GM12875 (cell line): ENCODE data around the gene CCDC178.

Experiments
- H3K4me3 ChIP-seq: one replicate; pipeline ENCODE4 v1.5.1; 2011; ENCODE audit warnings: low read depth, low read length, control low read depth
- CTCF ChIP-seq: IDR thresholded peaks from 2 replicates; pipeline ENCODE4 v1.5.1; 2011; ENCODE audit warnings: low read depth, mild to moderate bottlenecking, control low read depth, inconsistent platforms, low read length, moderate library complexity, borderline replicate concordance; ENCODE audit not compliant: insufficient read depth

CCDC178 gene

GRCh38 chr18:32909798-32910561 lies 530.5 kb downstream of the CCDC178 start:
- H3K4me3 ChIP-seq = no peak overlapping the region
- TF ChIP-seq CTCF = no peak

DNA sequence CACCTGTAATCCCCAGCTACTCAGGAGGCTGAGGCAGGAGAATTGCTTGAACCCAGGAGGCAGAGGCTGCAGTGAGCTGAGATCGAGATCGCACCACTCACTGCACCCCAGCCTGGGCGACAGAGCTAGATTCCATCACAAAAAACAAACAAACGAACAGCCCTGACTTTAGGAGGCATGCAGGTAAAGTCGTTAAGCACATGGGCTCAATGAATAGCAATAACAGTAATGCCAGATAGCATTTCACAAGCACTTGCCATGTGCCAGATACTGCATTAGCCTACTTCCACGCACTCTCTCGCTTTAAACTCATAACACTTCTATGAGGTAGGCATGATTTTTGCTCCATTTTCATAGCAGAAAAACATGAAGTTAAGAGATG lies 532.1 kb downstream of the CCDC178 start:
- TF ChIP-seq CTCF = no peak
- no peak overlapping the region for H3K4me3 ChIP-seq

DNA sequence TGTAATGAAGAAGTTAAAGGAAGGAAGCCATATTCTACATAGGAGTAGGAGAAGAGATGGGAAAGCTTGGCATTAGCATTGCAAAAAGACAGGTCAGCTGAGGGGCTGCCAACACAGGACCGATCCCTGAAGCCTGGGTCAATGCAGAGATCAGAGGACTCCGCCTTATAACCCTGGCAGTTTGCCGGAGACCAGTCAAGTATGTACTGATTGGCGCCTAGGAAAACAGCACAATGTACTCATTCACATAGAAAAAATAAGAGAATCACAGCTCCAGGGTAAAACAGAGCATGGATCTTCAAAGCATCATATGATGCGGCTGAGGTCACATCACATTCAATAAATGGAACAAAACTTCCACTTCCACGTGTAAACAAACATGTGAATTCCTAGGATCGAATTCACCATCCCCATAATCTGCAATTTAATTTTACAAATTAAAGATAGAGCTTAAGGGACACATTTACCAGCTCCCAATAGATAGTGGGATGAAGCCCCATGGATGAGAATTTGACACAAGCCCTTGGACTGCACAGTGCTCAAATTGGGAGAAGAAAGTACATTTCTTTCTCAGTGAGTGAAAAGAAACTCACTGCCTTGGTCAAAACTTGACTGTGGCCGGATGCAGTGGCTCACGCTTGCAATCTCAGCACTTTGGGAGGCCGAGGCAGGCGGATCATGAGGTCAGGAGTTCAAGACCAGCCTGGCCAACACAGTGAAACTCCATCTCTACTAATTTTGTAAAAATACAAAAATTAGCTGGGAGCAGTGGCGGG lies 532.7 kb downstream of the CCDC178 start:
- H3K4me3 ChIP-seq = no peak overlapping the region
- no peak for TF ChIP-seq CTCF

GRCh38 chr18:32907311-32907585 lies 533.3 kb downstream of the CCDC178 start:
- no peak for TF ChIP-seq CTCF
- H3K4me3 ChIP-seq = no peak overlapping the region

DNA sequence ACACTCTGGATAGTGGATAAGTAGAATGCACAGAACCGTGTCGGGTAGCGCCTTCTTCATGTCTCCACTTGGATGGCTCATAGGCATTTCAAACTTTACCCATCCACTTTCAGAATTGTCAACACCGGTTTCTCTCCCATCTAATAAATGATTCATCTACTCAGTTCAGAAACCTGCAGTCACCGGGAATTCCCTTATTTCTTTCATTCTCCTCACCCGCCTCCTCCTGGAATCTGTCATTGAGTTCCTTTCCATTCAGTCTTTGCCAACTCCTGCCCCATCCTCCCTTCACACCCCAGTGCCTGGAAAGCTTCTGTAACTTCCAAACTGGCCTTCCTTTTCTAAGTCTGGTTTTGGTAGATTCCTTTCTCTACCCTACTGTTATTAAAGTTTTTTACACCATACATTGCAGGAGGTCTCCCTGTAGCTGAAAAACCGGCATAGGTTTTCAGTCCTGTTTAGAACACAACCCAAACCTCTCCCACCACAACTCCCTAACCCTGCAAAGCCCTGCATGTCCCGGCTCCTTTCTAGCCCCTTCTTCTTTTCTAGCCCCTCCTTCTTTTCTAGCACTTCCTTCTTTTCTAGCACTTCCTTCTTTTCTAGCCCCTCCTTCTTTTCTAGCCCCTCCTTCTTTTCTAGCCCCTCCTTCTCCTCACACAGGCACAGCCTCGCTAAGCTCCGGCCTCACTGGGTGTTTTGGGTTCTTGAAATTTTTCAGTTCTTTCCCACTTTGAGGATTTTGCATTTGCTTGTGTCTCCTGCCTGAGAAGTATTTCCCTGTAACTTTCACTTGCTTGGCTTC lies 533.8 kb downstream of the CCDC178 start:
- no peak for TF ChIP-seq CTCF

DNA sequence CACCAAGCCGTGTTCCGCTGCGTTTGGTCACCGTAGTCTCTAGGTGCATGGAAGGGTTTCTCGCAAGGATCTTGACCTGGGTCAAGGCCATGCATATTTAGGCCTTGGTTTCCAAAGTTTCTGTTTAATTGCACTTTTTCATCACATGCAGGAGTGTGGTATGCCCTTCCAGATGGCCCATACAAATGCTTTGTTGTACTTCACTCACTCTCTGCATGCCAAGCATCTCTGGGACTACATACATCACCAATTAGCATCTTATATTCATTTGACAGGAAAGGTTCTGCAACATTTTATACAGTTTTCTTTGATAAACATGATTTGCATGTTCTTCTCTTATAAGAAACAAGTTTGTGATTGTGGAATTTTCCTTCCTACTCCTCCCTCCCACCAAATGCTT lies 534.9 kb downstream of the CCDC178 start:
- no peak overlapping the region for H3K4me3 ChIP-seq
- TF ChIP-seq CTCF = no peak

More for the DNA sequence above, 533.8 kb downstream of the CCDC178 start:
- H3K4me3 ChIP-seq = no peak overlapping the region
